ENCODE data around the gene ATG10. TPM values are rescaled to one million over a fixed set of nuclear protein-coding genes. Genes with fewer than 3 reads are reported as not detected.
"Not testable (repeated sequence)": the region's sequence is repeated elsewhere in the genome, so short reads cannot be mapped to it uniquely, and the experiment has no call there.

ATG10 gene
- polyA plus RNA-seq, 6 donors from 2014 or later, result 3.9 to 14.5 (median 6.5) TPM

DNA sequence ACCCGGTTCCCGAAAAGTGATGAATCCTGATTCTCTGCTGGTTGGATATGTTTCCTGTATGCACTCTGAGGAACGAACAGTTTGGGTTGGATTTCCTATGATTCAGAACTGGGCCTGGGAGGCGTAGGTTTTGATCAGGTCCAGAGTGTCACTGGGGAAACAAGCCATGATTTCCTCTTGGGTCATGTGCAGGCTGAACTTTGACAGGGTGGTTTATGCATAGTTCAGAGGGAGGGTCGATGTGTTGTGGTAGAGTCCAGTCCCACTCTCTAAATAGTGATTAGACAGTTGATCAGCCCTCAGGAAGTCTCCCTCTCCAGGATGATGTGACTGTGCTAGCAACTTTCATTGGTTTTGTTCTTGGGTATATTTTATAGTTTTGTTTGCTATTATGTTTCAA is 17.4 kb downstream of the ATG10 start:
- Mint-ChIP-seq H3K27me3 (no peaks in the 10 kb centered on the region), H3K4me1 (peaks cover 0 to 5% (median 0%) of the 10 kb centered on the region in 3 donors), H3K4me3 (no peak overlapping the region), H3K36me3 (peaks cover 7 to 15% of the 10 kb centered on the region in 2 donors), H3K9me3 (peaks cover 0 to 2% (median 0%) of the 10 kb centered on the region in 7 donors), H3K27ac (no peak overlapping the region)
- ATAC-seq (ENCODE audit: low read depth in 2 of 2), result no peak
- no peak for DNase-seq

DNA sequence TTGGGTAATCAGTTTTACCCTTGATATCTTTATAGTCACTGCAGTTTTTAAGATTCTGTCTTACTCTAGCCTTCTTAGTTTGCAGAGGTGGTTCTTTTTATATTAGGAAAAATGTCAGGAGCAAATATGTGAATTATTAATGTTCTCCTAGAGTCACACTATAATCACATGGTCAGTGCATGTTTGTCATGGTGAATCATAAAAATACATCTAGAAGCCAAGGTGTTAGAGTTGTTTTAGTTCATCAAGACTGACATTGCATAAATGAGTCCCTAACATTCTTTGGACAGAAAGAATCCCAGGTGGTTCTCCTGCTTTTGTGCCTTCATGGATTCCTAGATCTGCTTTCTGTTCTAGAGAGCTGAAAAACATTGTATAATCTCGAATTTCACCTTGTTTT is 22.9 kb downstream of the ATG10 start:
- Mint-ChIP-seq H3K9me3 (peaks cover 0 to 24% (median 13%) of the 10 kb centered on the region in 7 donors), H3K4me3 (no peak overlapping the region), H3K27me3 (no peaks in the 10 kb centered on the region), H3K36me3 (peaks cover 31 to 36% of the 10 kb centered on the region in 2 donors), H3K27ac (no peak overlapping the region), H3K4me1 (peaks cover 0 to 10% (median 4%) of the 10 kb centered on the region in 3 donors)
- ATAC-seq (ENCODE audit: low read depth in 2 of 2) (no peak), DNase-seq (no peak)

- ATAC-seq (ENCODE audit: low read depth in 2 of 2), result peak in 1 of 2 donors; percentile 27
Observed at GRCh38 chr5:81995407-81995806, 23.6 kb downstream of the ATG10 start.

GRCh38 chr5:82004511-82004910 is 32.7 kb downstream of the ATG10 start:
- Mint-ChIP-seq H3K9me3 (peaks cover 0 to 5% (median 3%) of the 10 kb centered on the region in 7 donors), H3K36me3 (peaks cover 3 to 8% of the 10 kb centered on the region in 2 donors), H3K27me3 (no peaks in the 10 kb centered on the region), H3K4me1 (no peaks in the 10 kb centered on the region), H3K27ac (no peak overlapping the region), H3K4me3 (peak overlapping the region in 1 of 8 donors; percentile 11)
- ATAC-seq (ENCODE audit: low read depth in 2 of 2), result no peak
- no peak for DNase-seq

More at GRCh38 chr5:81995407-81995806, 23.6 kb downstream of the ATG10 start:
- no peaks in the 10 kb centered on the region for H3K27me3 Mint-ChIP-seq
- H3K36me3 Mint-ChIP-seq, result peaks cover 37 to 38% of the 10 kb centered on the region in 2 donors
- H3K4me3 Mint-ChIP-seq, result no peak overlapping the region
- peaks cover 0 to 10% (median 4%) of the 10 kb centered on the region in 3 donors for H3K4me1 Mint-ChIP-seq
- peaks cover 0 to 24% (median 15%) of the 10 kb centered on the region in 7 donors for H3K9me3 Mint-ChIP-seq
- no peak for DNase-seq
- H3K27ac Mint-ChIP-seq, result no peak overlapping the region

- not testable (repeated sequence) for DNase-seq; H3K9me3 Mint-ChIP-seq; ATAC-seq (ENCODE audit: low read depth in 2 of 2); H3K27me3 Mint-ChIP-seq; H3K36me3 Mint-ChIP-seq; H3K27ac Mint-ChIP-seq; H3K4me3 Mint-ChIP-seq; H3K4me1 Mint-ChIP-seq
Observed at GRCh38 chr5:82009869-82010268, 38.0 kb downstream of the ATG10 start.

- H3K4me3 Mint-ChIP-seq, result no peak overlapping the region
- H3K4me1 Mint-ChIP-seq, result no peaks in the 10 kb centered on the region
- DNase-seq, result no peak
- no peak for ATAC-seq (ENCODE audit: low read depth in 2 of 2)
- no peaks in the 10 kb centered on the region for H3K27me3 Mint-ChIP-seq
- no peak overlapping the region for H3K27ac Mint-ChIP-seq
- H3K9me3 Mint-ChIP-seq, result peaks cover 0 to 4% (median 0%) of the 10 kb centered on the region in 7 donors
- peaks cover 0 to 8% of the 10 kb centered on the region in 2 donors for H3K36me3 Mint-ChIP-seq
Observed at GRCh38 chr5:82010696-82011095, 38.9 kb downstream of the ATG10 start.

DNA sequence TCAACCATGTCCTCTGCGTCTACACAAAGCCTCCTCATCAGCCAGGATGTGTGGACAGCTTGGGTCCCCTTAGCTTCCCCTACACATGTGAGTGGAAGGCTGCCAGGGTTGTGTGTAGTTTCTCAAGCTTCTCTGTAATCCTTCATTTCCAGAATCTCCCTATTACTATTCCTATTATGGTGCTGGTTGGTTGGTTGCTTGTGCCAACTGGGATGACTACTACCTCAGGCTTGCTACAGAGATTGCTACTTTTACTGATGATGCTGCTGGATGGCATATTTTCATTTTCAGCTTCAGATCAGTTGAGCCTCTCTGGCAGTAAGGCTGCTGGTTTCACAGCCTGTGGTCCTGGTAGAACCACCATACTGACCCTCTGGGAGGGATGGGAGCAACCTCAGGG is 39.9 kb downstream of the ATG10 start:
- H3K4me1 Mint-ChIP-seq, result no peaks in the 10 kb centered on the region
- H3K9me3 Mint-ChIP-seq, result peaks cover 4 to 8% (median 6%) of the 10 kb centered on the region in 7 donors
- no peak overlapping the region for H3K4me3 Mint-ChIP-seq
- peaks cover 5 to 14% of the 10 kb centered on the region in 2 donors for H3K36me3 Mint-ChIP-seq
- no peak overlapping the region for H3K27ac Mint-ChIP-seq
- DNase-seq (no peak), ATAC-seq (ENCODE audit: low read depth in 2 of 2) (no peak)
- no peaks in the 10 kb centered on the region for H3K27me3 Mint-ChIP-seq

DNA sequence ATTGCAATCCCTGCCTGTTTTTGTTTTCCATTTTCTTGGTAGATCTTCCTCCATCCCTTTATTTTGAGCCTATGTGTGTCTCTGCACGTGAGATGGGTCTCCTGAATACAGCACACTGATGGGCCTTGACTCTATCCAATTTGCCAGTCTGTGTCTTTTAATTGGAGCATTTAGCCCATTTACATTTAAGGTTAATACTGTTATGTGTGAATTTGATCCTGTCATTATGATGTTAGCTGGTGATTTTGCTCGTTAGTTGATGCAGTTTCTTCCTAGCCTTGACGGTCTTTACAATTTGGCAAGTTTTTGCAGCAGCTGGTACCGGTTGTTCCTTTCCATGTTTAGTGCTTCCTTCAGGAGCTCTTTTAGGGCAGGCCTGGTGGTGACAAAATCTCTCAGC is 42.8 kb downstream of the ATG10 start:
- H3K27ac Mint-ChIP-seq; H3K27me3 Mint-ChIP-seq; H3K4me3 Mint-ChIP-seq; ATAC-seq (ENCODE audit: low read depth in 2 of 2); DNase-seq; H3K9me3 Mint-ChIP-seq: not testable (repeated sequence)
- Mint-ChIP-seq H3K36me3 (peaks cover 13 to 14% of the 10 kb centered on the region in 2 donors), H3K4me1 (peaks cover 0 to 11% (median 6%) of the 10 kb centered on the region in 3 donors)

GRCh38 chr5:82018462-82018861 is 46.6 kb downstream of the ATG10 start:
- Mint-ChIP-seq H3K4me3 (no peak overlapping the region), H3K9me3 (peaks cover 4 to 8% (median 6%) of the 10 kb centered on the region in 7 donors), H3K27me3 (no peaks in the 10 kb centered on the region), H3K4me1 (peaks cover 0 to 16% (median 12%) of the 10 kb centered on the region in 3 donors), H3K36me3 (peaks cover 13 to 14% of the 10 kb centered on the region in 2 donors), H3K27ac (peak overlapping the region in 2 of 6 donors; percentile 12 to 75)
- ATAC-seq (ENCODE audit: low read depth in 2 of 2), result no peak
- DNase-seq, result no peak

- DNase-seq (no peak), ATAC-seq (ENCODE audit: low read depth in 2 of 2) (peak; percentile 45 to 63)
- Mint-ChIP-seq H3K27me3 (no peaks in the 10 kb centered on the region), H3K4me1 (peaks cover 0 to 16% (median 12%) of the 10 kb centered on the region in 3 donors), H3K36me3 (peaks cover 13 to 14% of the 10 kb centered on the region in 2 donors), H3K9me3 (peaks cover 3 to 8% (median 6%) of the 10 kb centered on the region in 7 donors), H3K4me3 (no peak overlapping the region), H3K27ac (peak overlapping the region in 4 of 6 donors; percentile 1 to 55 (median 30))
Observed at GRCh38 chr5:82019342-82020138, 47.7 kb downstream of the ATG10 start.

DNA sequence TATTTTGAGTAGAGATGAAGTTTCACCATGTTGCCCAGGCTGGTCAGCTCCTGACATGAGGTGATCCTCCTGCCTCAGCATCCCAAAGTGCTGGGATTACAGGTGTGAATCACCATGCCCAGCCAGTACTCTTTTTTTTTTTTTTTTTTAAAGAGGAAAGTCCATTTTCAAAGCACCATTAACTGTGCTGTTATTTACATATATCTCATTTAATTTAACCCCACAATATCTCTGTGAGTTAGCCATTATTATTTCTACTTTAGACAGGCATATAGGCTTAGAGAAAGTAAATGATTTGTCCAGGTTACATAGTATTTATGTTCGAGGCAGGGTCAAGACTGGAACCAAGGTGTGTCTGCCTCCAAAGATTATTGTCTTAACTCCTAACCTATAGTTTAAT is 50.7 kb downstream of the ATG10 start:
- H3K4me1 Mint-ChIP-seq, result peaks cover 0 to 16% (median 12%) of the 10 kb centered on the region in 3 donors
- no peaks in the 10 kb centered on the region for H3K27me3 Mint-ChIP-seq
- H3K9me3 Mint-ChIP-seq, result no peaks in the 10 kb centered on the region
- H3K36me3 Mint-ChIP-seq, result peaks cover 0 to 2% of the 10 kb centered on the region in 2 donors
- DNase-seq (no peak), ATAC-seq (ENCODE audit: low read depth in 2 of 2) (no peak)
- no peak overlapping the region for H3K4me3 Mint-ChIP-seq
- H3K27ac Mint-ChIP-seq, result no peak overlapping the region

DNA sequence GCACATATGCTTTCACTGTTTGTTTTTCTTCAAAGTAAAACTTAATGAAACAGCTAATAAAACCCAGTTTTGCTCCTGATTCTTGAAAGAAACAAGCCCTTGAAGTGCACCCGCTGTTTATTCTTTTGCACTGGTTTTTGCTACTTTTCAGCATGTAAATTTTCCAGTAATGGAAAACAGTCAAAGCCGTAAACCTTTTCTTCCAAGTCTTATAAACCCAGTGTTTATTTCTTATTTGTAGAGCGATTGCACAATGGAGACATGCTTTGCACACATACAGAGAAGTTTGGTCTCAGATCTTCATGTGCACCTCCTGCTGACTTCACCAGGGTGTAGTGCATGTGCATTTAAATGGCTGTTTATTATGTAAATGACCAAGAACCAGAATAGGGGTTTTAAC is 51.8 kb downstream of the ATG10 start:
- no peaks in the 10 kb centered on the region for H3K27me3 Mint-ChIP-seq
- H3K36me3 Mint-ChIP-seq, result no peaks in the 10 kb centered on the region
- H3K27ac Mint-ChIP-seq, result no peak overlapping the region
- no peak for ATAC-seq (ENCODE audit: low read depth in 2 of 2)
- peaks cover 0 to 8% (median 6%) of the 10 kb centered on the region in 3 donors for H3K4me1 Mint-ChIP-seq
- DNase-seq, result no peak
- no peak overlapping the region for H3K4me3 Mint-ChIP-seq
- no peaks in the 10 kb centered on the region for H3K9me3 Mint-ChIP-seq

GRCh38 chr5:82031220-82032119 is 59.6 kb downstream of the ATG10 start:
- Mint-ChIP-seq H3K36me3 (no peaks in the 10 kb centered on the region), H3K27ac (peak overlapping the region in 1 of 6 donors; percentile 41), H3K4me1 (peaks cover 0 to 4% (median 0%) of the 10 kb centered on the region in 3 donors), H3K9me3 (peaks cover 0 to 4% (median 0%) of the 10 kb centered on the region in 7 donors), H3K27me3 (no peaks in the 10 kb centered on the region), H3K4me3 (no peak overlapping the region)
- DNase-seq (no peak), ATAC-seq (ENCODE audit: low read depth in 2 of 2) (no peak)

All from naive B cell (primary cell).